Immature natural killer cell (primary cell): ENCODE data around the gene PRXL2A. TPM values are rescaled to one million over a fixed set of nuclear protein-coding genes. Genes with fewer than 3 reads are reported as not detected.
"Not testable (repeated sequence)": the region's sequence is repeated elsewhere in the genome, so short reads cannot be mapped to it uniquely, and the experiment has no call there.

Source experiments
- DNase-seq, 3 donors: peaks; one replicate each; pipeline ENCODE4 v3.0.0; 2022; ENCODE audit warnings: mixed read lengths in 1 of 3
- H3K27ac Mint-ChIP-seq, 6 donors: one replicate each; pipeline ENCODE4 v1.8.0; 2020; ENCODE audit warnings: mixed read lengths in 6 of 6, mild to moderate bottlenecking in 5 of 6, inconsistent platforms in 4 of 6, moderate library complexity in 3 of 6
- H3K27me3 Mint-ChIP-seq, 3 donors: one replicate each; pipeline ENCODE4 v1.8.0; 2020 to 2021; ENCODE audit warnings: low read depth in 3 of 3, mild to moderate bottlenecking in 3 of 3, mixed read lengths in 3 of 3, moderate library complexity in 3 of 3, inconsistent platforms in 1 of 3
- H3K36me3 Mint-ChIP-seq, 3 donors: one replicate each; pipeline ENCODE4 v1.8.0; 2020; ENCODE audit warnings: mixed read lengths in 3 of 3, inconsistent platforms in 2 of 3, mild to moderate bottlenecking in 2 of 3
- H3K4me1 Mint-ChIP-seq, 2 donors: one replicate each; pipeline ENCODE4 v1.8.0; 2020; ENCODE audit warnings: inconsistent platforms in 2 of 2, mild to moderate bottlenecking in 2 of 2, mixed read lengths in 2 of 2, moderate library complexity in 1 of 2
- H3K4me3 Mint-ChIP-seq, 5 donors: one replicate each; pipeline ENCODE4 v1.8.0; 2020; ENCODE audit warnings: mild to moderate bottlenecking in 5 of 5, mixed read lengths in 5 of 5, inconsistent platforms in 3 of 5, moderate library complexity in 3 of 5
- H3K9me3 Mint-ChIP-seq, 6 donors: one replicate each; pipeline ENCODE4 v1.8.0; 2020; ENCODE audit warnings: mild to moderate bottlenecking in 6 of 6, mixed read lengths in 6 of 6, inconsistent platforms in 4 of 6, moderate library complexity in 3 of 6
- polyA plus RNA-seq, 3 donors: library from polyadenylated mRNA; unstranded; fragments of 300-500 nt; fragmentation: Illumina TruSeq; gene quantifications; one replicate each; pipeline ENCODE4 v1.2.3, GENCODE V29; 2021

Gene PRXL2A
- polyA plus RNA-seq, 3 donors from 2014 or later: 3.9 to 6.3 (median 4.3) TPM

GRCh38 chr10:80472234-80473095 is 64.1 kb downstream of the PRXL2A start:
- H3K36me3 Mint-ChIP-seq: peaks cover 0 to 12% (median 3%) of the 10 kb centered on the region in 3 donors

GRCh38 chr10:80473096-80473657 is 64.8 kb downstream of the PRXL2A start:
- Mint-ChIP-seq H3K27ac (peak overlapping the region; percentile 80 to 95 (median 86)), H3K27me3 (peaks cover 0 to 4% (median 0%) of the 10 kb centered on the region in 3 donors), H3K36me3 (peaks cover 5 to 18% (median 8%) of the 10 kb centered on the region in 3 donors), H3K4me3 (peak overlapping the region in 3 of 5 donors; percentile 63 to 70 (median 69)), H3K9me3 (no peaks in the 10 kb centered on the region), H3K4me1 (peaks cover 91 to 95% of the 10 kb centered on the region in 2 donors)
- no peak for DNase-seq

More at GRCh38 chr10:80472234-80473095, 64.1 kb downstream of the PRXL2A start:
- no peaks in the 10 kb centered on the region for H3K9me3 Mint-ChIP-seq
- peak overlapping the region; percentile 62 to 75 (median 69) for H3K4me3 Mint-ChIP-seq
- DNase-seq: no peak
- H3K27ac Mint-ChIP-seq: peak overlapping the region; percentile 80 to 95 (median 86)
- H3K27me3 Mint-ChIP-seq: peaks cover 0 to 4% (median 0%) of the 10 kb centered on the region in 3 donors
- H3K4me1 Mint-ChIP-seq: peaks cover 91 to 95% of the 10 kb centered on the region in 2 donors

DNA sequence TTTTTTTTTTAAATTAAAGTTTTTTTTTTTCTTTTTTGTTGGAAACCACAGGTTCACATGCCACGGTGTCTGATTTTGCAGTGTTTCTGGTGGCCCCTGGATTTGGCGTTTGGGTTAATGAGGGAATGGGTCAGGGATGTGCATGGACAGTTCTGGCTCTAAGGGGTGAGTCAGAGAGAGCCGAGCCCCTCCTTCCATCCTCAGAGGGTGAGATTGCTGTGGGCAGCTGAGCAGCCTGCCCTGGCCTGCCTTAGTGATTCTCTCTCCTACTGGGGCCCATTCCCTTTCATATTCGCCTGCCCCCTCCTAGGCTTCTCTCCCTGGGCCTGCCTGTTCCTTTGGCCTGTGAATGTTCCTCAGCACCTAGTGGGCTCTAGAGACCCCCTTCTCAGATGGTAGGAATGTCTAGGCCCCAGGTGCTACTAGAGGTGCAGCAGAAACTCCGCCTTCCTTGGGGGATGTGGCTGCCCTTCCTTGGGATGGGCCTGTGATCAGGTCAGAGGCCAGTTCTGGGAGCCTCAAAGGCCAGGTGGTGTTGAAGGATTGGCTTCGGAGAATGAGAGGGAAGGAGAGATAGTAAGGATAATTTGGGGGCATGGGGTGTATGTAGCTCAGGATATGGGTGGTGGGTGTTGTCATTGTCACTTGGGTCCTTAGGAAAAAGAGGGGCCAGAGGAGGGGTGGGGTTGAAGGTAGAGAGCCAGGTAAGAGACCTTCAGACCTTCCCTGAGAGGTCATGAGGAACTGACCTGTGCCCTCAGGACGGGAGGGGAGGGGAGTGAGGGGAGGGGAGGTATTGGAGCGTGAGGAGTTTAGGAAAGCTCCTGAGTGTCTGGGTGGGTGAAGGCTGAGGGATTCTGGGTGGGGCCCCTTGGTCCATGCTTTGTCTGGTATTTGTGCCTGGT is 65.6 kb downstream of the PRXL2A start:
- H3K9me3 Mint-ChIP-seq: no peaks in the 10 kb centered on the region
- H3K27ac Mint-ChIP-seq: peak overlapping the region; percentile 80 to 95 (median 88)
- no peak for DNase-seq
- H3K36me3 Mint-ChIP-seq: peaks cover 7 to 22% (median 11%) of the 10 kb centered on the region in 3 donors
- peaks cover 91 to 95% of the 10 kb centered on the region in 2 donors for H3K4me1 Mint-ChIP-seq
- peaks cover 0 to 4% (median 0%) of the 10 kb centered on the region in 3 donors for H3K27me3 Mint-ChIP-seq
- H3K4me3 Mint-ChIP-seq: peak overlapping the region in 4 of 5 donors; percentile 8 to 72 (median 48)

DNA sequence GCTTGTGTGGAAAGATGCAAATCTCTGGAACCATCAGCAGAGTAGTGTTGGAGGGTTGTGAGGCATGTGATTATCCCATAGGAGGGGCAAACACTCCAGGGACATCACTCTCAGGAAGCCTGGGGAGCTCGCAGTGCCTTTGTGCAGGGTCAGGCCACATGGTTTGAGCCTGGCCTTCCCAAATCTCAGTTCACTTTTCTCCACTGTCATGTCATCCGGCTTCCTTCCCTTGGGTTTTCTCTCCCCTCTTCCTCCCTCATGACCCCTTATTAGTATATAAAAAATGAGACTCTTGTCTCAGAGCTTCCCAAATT is 66.2 kb downstream of the PRXL2A start:
- no peak for DNase-seq
- H3K27me3 Mint-ChIP-seq: peaks cover 0 to 4% (median 0%) of the 10 kb centered on the region in 3 donors
- H3K36me3 Mint-ChIP-seq: peaks cover 7 to 22% (median 11%) of the 10 kb centered on the region in 3 donors
- H3K4me1 Mint-ChIP-seq: peaks cover 87 to 89% of the 10 kb centered on the region in 2 donors
- peak overlapping the region; percentile 80 to 95 (median 88) for H3K27ac Mint-ChIP-seq
- H3K9me3 Mint-ChIP-seq: no peaks in the 10 kb centered on the region
- H3K4me3 Mint-ChIP-seq: peak overlapping the region in 4 of 5 donors; percentile 8 to 72 (median 48)

- H3K4me3 Mint-ChIP-seq: peak overlapping the region in 1 of 5 donors; percentile 57
- no peak for DNase-seq
- H3K27me3 Mint-ChIP-seq: peaks cover 0 to 4% (median 0%) of the 10 kb centered on the region in 3 donors
- H3K27ac Mint-ChIP-seq: peak overlapping the region; percentile 79 to 95 (median 86)
- H3K4me1 Mint-ChIP-seq: peaks cover 85 to 86% of the 10 kb centered on the region in 2 donors
- H3K36me3 Mint-ChIP-seq: peaks cover 7 to 22% (median 11%) of the 10 kb centered on the region in 3 donors
- no peaks in the 10 kb centered on the region for H3K9me3 Mint-ChIP-seq
These were observed 66.6 kb downstream of the PRXL2A start for GRCh38 chr10:80474941-80475340.

GRCh38 chr10:80475641-80476040 is 67.3 kb downstream of the PRXL2A start:
- H3K36me3 Mint-ChIP-seq: peaks cover 11 to 28% (median 13%) of the 10 kb centered on the region in 3 donors
- not testable (repeated sequence) for H3K27me3 Mint-ChIP-seq, DNase-seq, H3K9me3 Mint-ChIP-seq
- H3K4me1 Mint-ChIP-seq: peaks cover 85% of the 10 kb centered on the region in 2 donors
- peak overlapping the region in 2 of 5 donors; percentile 32 to 50 for H3K4me3 Mint-ChIP-seq
- peak overlapping the region; percentile 50 to 95 (median 82) for H3K27ac Mint-ChIP-seq

- Mint-ChIP-seq H3K27me3 (peaks cover 0 to 2% (median 0%) of the 10 kb centered on the region in 3 donors), H3K36me3 (peaks cover 12 to 26% (median 13%) of the 10 kb centered on the region in 3 donors), H3K27ac (peak overlapping the region; percentile 61 to 90 (median 80)), H3K9me3 (no peaks in the 10 kb centered on the region), H3K4me1 (peaks cover 84 to 85% of the 10 kb centered on the region in 2 donors), H3K4me3 (peak overlapping the region in 2 of 5 donors; percentile 8 to 10)
- no peak for DNase-seq
These were observed 68.3 kb downstream of the PRXL2A start for GRCh38 chr10:80476685-80477084.

DNA sequence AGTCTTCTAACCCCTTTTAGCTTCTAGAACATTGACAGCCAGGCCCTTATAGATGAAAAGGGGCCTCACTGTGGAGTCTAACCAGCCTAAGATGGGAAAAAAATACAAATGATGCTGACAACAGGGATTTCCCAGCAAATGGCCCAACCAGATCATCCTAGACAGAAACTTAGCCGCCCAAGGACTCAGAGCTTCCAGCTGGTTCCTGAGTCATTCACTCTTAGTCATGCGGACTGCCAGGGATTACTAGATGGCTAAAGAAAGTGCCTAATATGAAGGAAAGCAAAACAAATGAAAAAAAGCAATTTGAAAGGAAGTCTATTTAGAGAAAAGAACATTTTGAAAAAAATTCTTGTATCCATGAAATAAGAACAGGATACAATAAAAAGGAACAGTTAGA is 69.5 kb downstream of the PRXL2A start:
- Mint-ChIP-seq H3K27ac (peak overlapping the region; percentile 10 to 90 (median 66)), H3K9me3 (no peaks in the 10 kb centered on the region), H3K27me3 (peaks cover 0 to 7% (median 0%) of the 10 kb centered on the region in 3 donors), H3K4me3 (peak overlapping the region in 2 of 5 donors; percentile 28 to 39), H3K4me1 (peaks cover 83 to 85% of the 10 kb centered on the region in 2 donors), H3K36me3 (peaks cover 12 to 22% (median 13%) of the 10 kb centered on the region in 3 donors)
- DNase-seq: no peak

DNA sequence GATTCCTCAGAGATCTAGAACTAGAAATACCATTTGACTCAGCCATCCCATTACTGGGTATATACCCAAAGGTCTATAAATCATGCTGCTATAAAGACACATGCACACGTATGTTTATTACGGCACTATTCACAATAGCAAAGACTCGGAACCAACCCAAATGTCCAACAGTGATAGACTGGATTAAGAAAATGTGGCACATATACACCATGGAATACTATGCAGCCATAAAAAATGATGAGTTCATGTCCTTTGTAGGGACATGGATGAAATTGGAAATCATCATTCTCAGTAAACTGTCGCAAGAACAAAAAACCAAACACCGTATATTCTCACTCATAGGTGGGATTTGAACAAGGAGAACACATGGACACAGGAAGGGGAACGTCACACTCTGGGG is 72.0 kb downstream of the PRXL2A start:
- not testable (repeated sequence) for DNase-seq, H3K9me3 Mint-ChIP-seq, H3K4me3 Mint-ChIP-seq
- peaks cover 10 to 22% (median 12%) of the 10 kb centered on the region in 3 donors for H3K36me3 Mint-ChIP-seq
- peaks cover 84 to 86% of the 10 kb centered on the region in 2 donors for H3K4me1 Mint-ChIP-seq
- H3K27me3 Mint-ChIP-seq: peaks cover 0 to 15% (median 6%) of the 10 kb centered on the region in 3 donors
- peak overlapping the region in 5 of 6 donors; percentile 25 to 83 (median 73) for H3K27ac Mint-ChIP-seq

- Mint-ChIP-seq H3K27ac (peak overlapping the region in 5 of 6 donors; percentile 25 to 81 (median 63)), H3K4me1 (peaks cover 85 to 87% of the 10 kb centered on the region in 2 donors), H3K27me3 (peaks cover 0 to 18% (median 7%) of the 10 kb centered on the region in 3 donors), H3K36me3 (peaks cover 10 to 22% (median 12%) of the 10 kb centered on the region in 3 donors), H3K4me3 (peak overlapping the region in 1 of 5 donors; percentile 0), H3K9me3 (no peaks in the 10 kb centered on the region)
- DNase-seq: no peak
These were observed 72.5 kb downstream of the PRXL2A start for GRCh38 chr10:80480852-80481251.

- peaks cover 92 to 93% of the 10 kb centered on the region in 2 donors for H3K4me1 Mint-ChIP-seq
- peak overlapping the region; percentile 79 to 98 (median 94) for H3K27ac Mint-ChIP-seq
- H3K36me3 Mint-ChIP-seq: peaks cover 3 to 7% (median 4%) of the 10 kb centered on the region in 3 donors
- no peak for DNase-seq
- peak overlapping the region; percentile 81 to 86 (median 84) for H3K4me3 Mint-ChIP-seq
- no peaks in the 10 kb centered on the region for H3K9me3 Mint-ChIP-seq
- H3K27me3 Mint-ChIP-seq: peaks cover 8 to 30% (median 16%) of the 10 kb centered on the region in 3 donors
These were observed 75.9 kb downstream of the PRXL2A start for GRCh38 chr10:80484243-80484642.

- Mint-ChIP-seq H3K36me3 (peaks cover 5 to 9% (median 7%) of the 10 kb centered on the region in 3 donors), H3K4me3 (peak overlapping the region; percentile 81 to 86 (median 84)), H3K27ac (peak overlapping the region; percentile 79 to 98 (median 94)), H3K27me3 (peaks cover 8 to 30% (median 16%) of the 10 kb centered on the region in 3 donors), H3K4me1 (peaks cover 94 to 98% of the 10 kb centered on the region in 2 donors), H3K9me3 (no peaks in the 10 kb centered on the region)
- DNase-seq: no peak
These were observed 76.3 kb downstream of the PRXL2A start for GRCh38 chr10:80484676-80485075.
